EH (cell line): ENCODE measurements around the gene ALS2.
"Not testable (repeated sequence)": the region's sequence is repeated elsewhere in the genome, so short reads cannot be mapped to it uniquely, and the experiment has no call there.

ENCODE experiments used
- DNase-seq: peaks from one replicate; pipeline ENCODE4 v3.0.0-alpha.2; 2015; ENCODE audit warnings: low read depth

ALS2 gene

GRCh38 chr2:201793631-201794030, 12.9 kb upstream of the ALS2 start:
- DNase-seq: peak; percentile 65

- DNase-seq: no peak
Observed at GRCh38 chr2:201790989-201791388, 10.3 kb upstream of the ALS2 start.

- no peak for DNase-seq
Observed at GRCh38 chr2:201790291-201790690, 9.6 kb upstream of the ALS2 start.

GRCh38 chr2:201789395-201789794, 8.7 kb upstream of the ALS2 start:
- DNase-seq: no peak

- no peak for DNase-seq
Observed at GRCh38 chr2:201788371-201788770, 7.6 kb upstream of the ALS2 start.

- peak; percentile 72 for DNase-seq
Observed at GRCh38 chr2:201786471-201786870, 5.7 kb upstream of the ALS2 start.

- DNase-seq: no peak
Observed at GRCh38 chr2:201785135-201785534, 4.4 kb upstream of the ALS2 start.

- no peak for DNase-seq
Observed at GRCh38 chr2:201784563-201784962, 3.8 kb upstream of the ALS2 start.

- no peak for DNase-seq
Observed at GRCh38 chr2:201781557-201782051, 871 bp upstream of the ALS2 start.

GRCh38 chr2:201779901-201780673, 646 bp downstream of the ALS2 start:
- DNase-seq: peak; percentile 40

- DNase-seq: peak; percentile 16
Observed at GRCh38 chr2:201777869-201778268, 2.9 kb downstream of the ALS2 start.

GRCh38 chr2:201777043-201777442, 3.7 kb downstream of the ALS2 start:
- peak; percentile 89 for DNase-seq

- no peak for DNase-seq
Observed at GRCh38 chr2:201775326-201775725, 5.4 kb downstream of the ALS2 start.

- DNase-seq: no peak
Observed at GRCh38 chr2:201774546-201774945, 6.2 kb downstream of the ALS2 start.

- no peak for DNase-seq
Observed at GRCh38 chr2:201773990-201774389, 6.7 kb downstream of the ALS2 start.

- DNase-seq: no peak
Observed at GRCh38 chr2:201769666-201770373, 10.9 kb downstream of the ALS2 start.

- DNase-seq: peak; percentile 80
Observed at GRCh38 chr2:201768918-201769317, 11.8 kb downstream of the ALS2 start.

- no peak for DNase-seq
Observed at GRCh38 chr2:201765799-201766198, 14.9 kb downstream of the ALS2 start.

GRCh38 chr2:201764469-201764868, 16.3 kb downstream of the ALS2 start:
- not testable (repeated sequence) for DNase-seq

GRCh38 chr2:201761101-201761500, 19.6 kb downstream of the ALS2 start:
- DNase-seq: no peak

- DNase-seq: no peak
Observed at GRCh38 chr2:201759567-201759966, 21.2 kb downstream of the ALS2 start.

- no peak for DNase-seq
Observed at GRCh38 chr2:201758873-201759272, 21.9 kb downstream of the ALS2 start.

- DNase-seq: no peak
Observed at GRCh38 chr2:201758234-201758633, 22.5 kb downstream of the ALS2 start.
